ENCODE results near the gene FBXL7.

Gene FBXL7

GRCh38 chr5:15597804-15598203 is 97.8 kb downstream of the FBXL7 start:
- Histone ChIP-seq H3K4me2 (ENCODE audit: low read depth, low read length, poor library complexity, severe bottlenecking) (no peak overlapping the region), H3K27me3 (ENCODE audit: insufficient read depth, low read length, poor library complexity, severe bottlenecking) (no peaks in the 10 kb centered on the region), H4K20me1 (ENCODE audit: insufficient read depth, low read length, poor library complexity, severe bottlenecking) (no peaks in the 10 kb centered on the region), H3K4me1 (ENCODE audit: insufficient read depth, low read length, poor library complexity, severe bottlenecking) (no peaks in the 10 kb centered on the region), H3K79me2 (ENCODE audit: insufficient read depth, low read length) (no peaks in the 10 kb centered on the region), H3K4me3 (ENCODE audit: low read length, poor library complexity, severe bottlenecking) (no peak overlapping the region), H3K9me2 (replicated peaks; ENCODE audit: low read depth, low read length) (no peaks in the 10 kb centered on the region), H3F3A (ENCODE audit: low read depth) (no peaks in the 10 kb centered on the region), H3K9me3 (ENCODE audit: insufficient read depth, low read depth, low read length) (no peaks in the 10 kb centered on the region), H3K36me3 (ENCODE audit: insufficient read depth, low read length) (no peaks in the 10 kb centered on the region), H2AFZ (ENCODE audit: low read length) (no peak overlapping the region), H3K9ac (ENCODE audit: low read depth, low read length, poor library complexity, severe bottlenecking) (no peak overlapping the region)
- TF ChIP-seq CTCF (conservative IDR thresholded peaks at IDR 0.05; ENCODE audit: low read length) (no peak), EZH2phosphoT487 (IDR thresholded peaks at IDR 0.05; ENCODE audit: borderline replicate concordance) (no peak)

DNA sequence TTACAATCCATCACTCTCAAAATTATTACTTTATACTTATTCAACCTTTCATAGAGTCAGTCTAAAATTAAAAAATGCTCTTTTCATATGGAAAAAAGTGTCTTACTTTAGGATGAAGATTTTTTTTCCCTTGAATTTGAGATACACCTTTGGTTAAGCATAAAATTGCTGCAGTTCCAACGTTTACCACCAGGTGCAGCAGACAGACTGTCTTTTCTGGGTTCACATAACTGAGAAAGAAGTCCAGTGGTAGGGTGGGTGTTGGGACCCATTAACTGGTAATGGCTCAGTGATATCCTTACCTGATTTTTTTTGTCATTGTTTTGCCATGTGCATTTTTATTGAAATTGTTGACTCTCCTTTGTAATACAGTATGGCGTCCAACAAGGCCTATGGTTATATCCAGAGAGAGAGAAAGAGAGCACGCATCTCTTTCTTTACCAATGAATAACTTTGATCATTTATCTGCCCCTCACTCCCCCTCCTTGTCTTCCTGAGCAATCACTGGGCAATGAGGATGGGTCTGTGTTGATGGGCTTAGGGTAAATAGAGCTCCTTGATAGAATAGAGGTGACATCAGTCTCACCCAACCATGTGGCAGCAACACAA is 98.4 kb downstream of the FBXL7 start:
- H3K79me2 ChIP-seq (ENCODE audit: insufficient read depth, low read length): no peaks in the 10 kb centered on the region
- no peaks in the 10 kb centered on the region for H3K9me3 ChIP-seq (ENCODE audit: insufficient read depth, low read depth, low read length)
- no peaks in the 10 kb centered on the region for H3K4me1 ChIP-seq (ENCODE audit: insufficient read depth, low read length, poor library complexity, severe bottlenecking)
- no peaks in the 10 kb centered on the region for H4K20me1 ChIP-seq (ENCODE audit: insufficient read depth, low read length, poor library complexity, severe bottlenecking)
- no peaks in the 10 kb centered on the region for H3K36me3 ChIP-seq (ENCODE audit: insufficient read depth, low read length)
- no peak overlapping the region for H3K4me2 ChIP-seq (ENCODE audit: low read depth, low read length, poor library complexity, severe bottlenecking)
- no peak overlapping the region for H2AFZ ChIP-seq (ENCODE audit: low read length)
- H3K4me3 ChIP-seq (ENCODE audit: low read length, poor library complexity, severe bottlenecking): no peak overlapping the region
- no peaks in the 10 kb centered on the region for H3K27me3 ChIP-seq (ENCODE audit: insufficient read depth, low read length, poor library complexity, severe bottlenecking)
- no peak overlapping the region for H3K9ac ChIP-seq (ENCODE audit: low read depth, low read length, poor library complexity, severe bottlenecking)
- TF ChIP-seq CTCF (conservative IDR thresholded peaks at IDR 0.05; ENCODE audit: low read length): peak; percentile 80
- TF ChIP-seq EZH2phosphoT487 (IDR thresholded peaks at IDR 0.05; ENCODE audit: borderline replicate concordance): no peak
- H3F3A ChIP-seq (ENCODE audit: low read depth): no peaks in the 10 kb centered on the region
- no peaks in the 10 kb centered on the region for H3K9me2 ChIP-seq (replicated peaks; ENCODE audit: low read depth, low read length)

GRCh38 chr5:15600035-15600434 is 100.1 kb downstream of the FBXL7 start:
- no peaks in the 10 kb centered on the region for H3K4me1 ChIP-seq (ENCODE audit: insufficient read depth, low read length, poor library complexity, severe bottlenecking)
- no peaks in the 10 kb centered on the region for H3F3A ChIP-seq (ENCODE audit: low read depth)
- H3K36me3 ChIP-seq (ENCODE audit: insufficient read depth, low read length): no peaks in the 10 kb centered on the region

More at GRCh38 chr5:15600035-15600434, 100.1 kb downstream of the FBXL7 start:
- TF ChIP-seq EZH2phosphoT487 (IDR thresholded peaks at IDR 0.05; ENCODE audit: borderline replicate concordance) (no peak), CTCF (conservative IDR thresholded peaks at IDR 0.05; ENCODE audit: low read length) (no peak)
- no peak overlapping the region for H3K4me2 ChIP-seq (ENCODE audit: low read depth, low read length, poor library complexity, severe bottlenecking)
- H2AFZ ChIP-seq (ENCODE audit: low read length): no peak overlapping the region
- no peaks in the 10 kb centered on the region for H3K79me2 ChIP-seq (ENCODE audit: insufficient read depth, low read length)
- no peaks in the 10 kb centered on the region for H3K27me3 ChIP-seq (ENCODE audit: insufficient read depth, low read length, poor library complexity, severe bottlenecking)
- H4K20me1 ChIP-seq (ENCODE audit: insufficient read depth, low read length, poor library complexity, severe bottlenecking): no peaks in the 10 kb centered on the region
- no peak overlapping the region for H3K9ac ChIP-seq (ENCODE audit: low read depth, low read length, poor library complexity, severe bottlenecking)
- H3K9me2 ChIP-seq (replicated peaks; ENCODE audit: low read depth, low read length): no peaks in the 10 kb centered on the region
- H3K4me3 ChIP-seq (ENCODE audit: low read length, poor library complexity, severe bottlenecking): no peak overlapping the region
- no peaks in the 10 kb centered on the region for H3K9me3 ChIP-seq (ENCODE audit: insufficient read depth, low read depth, low read length)
